NCI-H2227 treated with DMSO at 0.1 percent for 48 hours (cell line): ENCODE measurements around the gene ANKS3.
"Not testable (repeated sequence)": the region's sequence is repeated elsewhere in the genome, so short reads cannot be mapped to it uniquely, and the experiment has no call there.

ENCODE experiments used
- DNase-seq: peaks from one replicate; lab custom pipeline; 2025; lab: John Stamatoyannopoulos, UW

Gene ANKS3

GRCh38 chr16:4650443-4651074 is 83.5 kb downstream of the ANKS3 start:
- DNase-seq = not testable (repeated sequence)

- no peak for DNase-seq
Observed at GRCh38 chr16:4649744-4650442, 84.2 kb downstream of the ANKS3 start.

DNA sequence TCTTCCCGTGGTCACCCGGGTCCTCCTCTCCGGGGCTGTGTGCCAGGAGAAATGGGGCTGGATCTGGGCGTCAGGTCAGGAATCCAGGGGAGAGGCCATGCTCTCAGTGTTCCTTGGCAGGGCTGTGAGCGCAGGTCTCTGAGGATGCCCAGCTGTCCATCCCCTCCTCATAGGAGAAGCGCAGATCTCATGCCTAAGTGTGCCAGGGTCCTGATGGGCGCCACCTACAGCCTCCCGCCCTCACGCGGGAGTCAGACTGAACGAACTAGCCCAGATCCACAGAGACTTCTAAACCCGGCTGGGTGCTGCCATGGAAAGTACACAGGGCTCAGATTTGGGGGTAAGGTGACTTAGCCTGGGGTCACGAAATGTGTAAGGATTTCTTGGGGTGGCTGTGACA is 85.2 kb downstream of the ANKS3 start:
- no peak for DNase-seq

- DNase-seq = no peak
Observed at GRCh38 chr16:4647644-4647980, 86.5 kb downstream of the ANKS3 start.

DNA sequence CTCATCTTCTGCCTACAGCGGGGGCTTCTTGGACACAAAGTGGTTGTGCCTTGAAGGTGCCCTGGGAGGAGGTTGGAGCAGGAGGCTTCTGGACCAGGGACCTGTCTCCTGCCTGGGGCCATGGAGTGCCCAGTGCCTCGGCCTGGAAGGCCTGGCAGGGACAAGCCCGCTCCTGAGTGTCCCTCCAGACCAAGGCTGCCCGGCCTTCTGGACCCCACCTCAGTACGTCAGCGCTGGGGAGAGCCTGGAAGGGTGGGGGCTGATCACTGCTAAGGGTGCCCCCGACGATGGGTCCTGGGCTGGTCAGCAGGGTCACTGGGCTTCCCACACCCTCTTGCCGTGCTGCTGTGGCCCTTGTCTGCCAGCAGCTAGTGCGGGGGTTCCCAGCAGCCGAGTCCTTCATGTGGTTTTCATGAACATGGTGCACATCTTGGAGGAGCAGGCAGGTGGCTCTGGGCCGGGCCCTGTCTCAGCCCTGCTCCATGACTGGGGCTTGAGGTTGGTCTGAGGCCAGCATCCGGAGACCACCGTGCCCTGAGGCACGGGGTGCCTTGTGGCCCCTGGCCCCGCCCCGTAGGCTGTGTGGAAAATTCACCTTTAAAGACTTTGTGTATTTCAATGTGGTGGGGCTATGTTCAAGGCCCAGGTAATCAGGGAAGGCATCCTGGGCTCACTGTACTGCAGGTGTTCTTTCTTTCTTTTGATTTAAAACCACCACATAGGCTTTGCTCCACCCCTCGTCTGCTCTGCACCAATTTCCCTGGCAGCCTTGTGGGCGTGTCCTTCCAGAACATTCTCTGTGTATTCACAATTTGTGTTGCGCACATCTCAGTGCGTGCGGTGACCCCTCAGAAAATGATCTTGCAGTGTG is 87.1 kb downstream of the ANKS3 start:
- no peak for DNase-seq
